Adipocyte (in vitro differentiated cells): ENCODE results near the gene CD300LD.
"Not testable (repeated sequence)": the region's sequence is repeated elsewhere in the genome, so short reads cannot be mapped to it uniquely, and the experiment has no call there.

Source experiments
- DNase-seq: peaks from one replicate; pipeline ENCODE4 v3.0.0-alpha.2; 2015; ENCODE audit warnings: low read depth
- H3K27me3 ChIP-seq: replicated peaks from 2 replicates; pipeline ENCODE4 v1.7.0; 2013; ENCODE audit warnings: mild to moderate bottlenecking, low read length, moderate library complexity; ENCODE audit not compliant: control insufficient read depth, insufficient read depth
- H3K36me3 ChIP-seq: 2 replicates; pipeline ENCODE4 v1.7.0; 2013; ENCODE audit warnings: low read length, mild to moderate bottlenecking, moderate library complexity; ENCODE audit not compliant: control insufficient read depth, insufficient read depth, severe bottlenecking
- H3K4me1 ChIP-seq: 2 replicates; pipeline ENCODE4 v1.7.0; 2013; ENCODE audit warnings: mild to moderate bottlenecking, low read length, moderate library complexity; ENCODE audit not compliant: control insufficient read depth, insufficient read depth
- H3K4me3 ChIP-seq: 2 replicates; pipeline ENCODE4 v1.7.0; 2013; ENCODE audit warnings: mild to moderate bottlenecking, low read length, moderate library complexity
- H3K9ac ChIP-seq: 2 replicates; pipeline ENCODE4 v1.7.0; 2013; ENCODE audit warnings: mild to moderate bottlenecking, low read length, moderate library complexity
- H3K9me3 ChIP-seq: 2 replicates; pipeline ENCODE4 v1.7.0; 2013; ENCODE audit warnings: mild to moderate bottlenecking, low read length, moderate library complexity; ENCODE audit not compliant: control insufficient read depth

Gene CD300LD

DNA sequence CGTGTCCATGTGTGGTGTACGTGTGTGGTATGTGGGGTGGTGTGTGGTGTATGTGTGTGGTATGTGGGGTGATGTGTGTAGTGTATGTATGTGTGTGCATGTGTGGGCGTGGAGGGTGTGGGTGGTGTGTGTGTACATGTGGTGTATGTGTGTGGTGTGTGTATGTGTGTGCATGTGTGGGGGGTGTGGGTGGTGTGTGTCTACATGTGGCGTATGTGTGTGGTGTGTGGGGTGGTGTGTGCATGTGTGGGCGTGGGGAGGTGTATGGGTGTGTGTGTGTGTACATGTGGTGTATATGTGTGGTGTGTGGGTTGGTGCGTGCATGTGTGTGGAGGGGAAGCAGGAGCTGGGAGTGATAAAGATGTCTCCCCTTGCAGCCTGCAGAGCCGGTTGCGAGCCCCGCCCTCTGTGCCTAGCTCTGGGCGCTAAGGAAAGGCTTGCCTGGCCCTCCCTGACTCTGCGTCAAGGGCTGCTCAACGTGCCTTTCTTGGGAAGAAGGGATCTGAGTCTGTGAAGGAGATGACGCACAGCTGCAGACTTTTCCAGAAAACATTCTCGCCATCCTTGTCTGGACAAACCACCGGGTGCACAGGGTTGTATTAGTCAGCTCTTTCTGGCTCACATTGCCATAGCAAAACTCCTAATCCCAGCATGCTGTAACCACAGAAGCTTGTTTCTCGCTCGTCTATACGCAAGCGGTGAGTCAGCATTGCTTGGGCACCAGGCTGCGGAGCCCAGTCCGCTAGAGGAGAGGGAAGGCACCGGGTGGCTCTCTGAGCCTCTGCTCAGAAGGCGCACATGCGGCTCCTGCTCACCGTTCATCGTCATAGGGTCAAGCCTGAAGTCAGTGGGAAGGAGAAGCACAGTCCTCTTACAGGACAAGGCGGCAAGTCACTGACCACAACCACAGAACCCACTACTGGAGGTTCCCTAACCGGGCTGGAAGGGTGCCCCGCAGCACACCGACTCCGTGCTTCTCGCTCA, 22.8 kb downstream of the CD300LD start:
- Histone ChIP-seq H3K9me3 (peaks cover 9% of the 10 kb centered on the region), H3K4me3 (no peak overlapping the region)
- peak; percentile 46 for DNase-seq

GRCh38 chr17:74568106-74568873, 23.8 kb downstream of the CD300LD start:
- H3K9me3 ChIP-seq: peaks cover 9% of the 10 kb centered on the region
- no peak overlapping the region for H3K9ac ChIP-seq
- peaks cover 24% of the 10 kb centered on the region for H3K4me1 ChIP-seq
- DNase-seq: no peak
- peaks cover 29% of the 10 kb centered on the region for H3K27me3 ChIP-seq
- H3K36me3 ChIP-seq: no peaks in the 10 kb centered on the region
- H3K4me3 ChIP-seq: no peak overlapping the region

More for the DNA sequence above, 22.8 kb downstream of the CD300LD start:
- Histone ChIP-seq H3K36me3 (no peaks in the 10 kb centered on the region), H3K9ac (peak overlapping the region; percentile 52), H3K4me1 (peaks cover 24% of the 10 kb centered on the region), H3K27me3 (peaks cover 27% of the 10 kb centered on the region)

GRCh38 chr17:74567397-74567796, 24.7 kb downstream of the CD300LD start, which contains the start of gene CD300H:
CD300H (minus strand) TSS chr17:74567509.
- Histone ChIP-seq H3K4me1 (peaks cover 24% of the 10 kb centered on the region), H3K4me3 (no peak within 1 kb of the TSS), H3K9ac (no peak within 1 kb of the TSS), H3K27me3 (peaks cover 29% of the 10 kb centered on the region), H3K36me3 (no peaks in the 10 kb centered on the region), H3K9me3 (peaks cover 8% of the 10 kb centered on the region)
- DNase-seq: no peak

DNA sequence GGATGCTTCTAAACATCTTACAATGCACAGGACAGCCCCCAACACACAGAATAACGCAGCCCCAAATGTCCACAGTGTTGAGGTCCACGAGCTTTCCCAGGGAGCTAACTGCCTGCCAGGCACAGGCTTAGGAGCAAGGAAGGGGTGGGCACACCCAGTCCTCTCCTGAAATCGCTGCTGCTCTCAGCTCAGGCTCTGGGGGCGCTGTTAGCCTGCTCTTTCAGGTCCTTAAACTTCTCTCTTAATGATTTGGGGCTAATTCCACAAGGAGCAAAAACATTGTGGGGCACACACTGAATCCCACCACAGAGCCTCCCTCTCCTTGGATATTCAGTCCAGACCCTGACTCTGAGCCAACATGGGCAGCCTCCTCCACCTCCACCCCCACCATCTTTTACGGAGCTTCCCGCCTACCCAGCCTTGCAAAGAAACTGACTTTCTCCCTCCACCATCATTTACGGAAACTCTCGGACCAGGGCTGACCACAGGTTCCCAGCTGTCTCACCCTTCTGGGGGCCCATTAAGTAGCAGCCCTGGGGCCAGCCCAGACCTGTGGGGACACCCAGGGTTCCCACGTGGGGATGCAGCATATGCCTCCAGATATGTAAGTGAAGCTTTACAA, 25.8 kb downstream of the CD300LD start:
- Histone ChIP-seq H3K27me3 (peaks cover 36% of the 10 kb centered on the region), H3K9ac (no peak overlapping the region), H3K36me3 (no peaks in the 10 kb centered on the region), H3K9me3 (no peaks in the 10 kb centered on the region), H3K4me1 (peaks cover 24% of the 10 kb centered on the region), H3K4me3 (no peak overlapping the region)
- peak; percentile 4 for DNase-seq

DNA sequence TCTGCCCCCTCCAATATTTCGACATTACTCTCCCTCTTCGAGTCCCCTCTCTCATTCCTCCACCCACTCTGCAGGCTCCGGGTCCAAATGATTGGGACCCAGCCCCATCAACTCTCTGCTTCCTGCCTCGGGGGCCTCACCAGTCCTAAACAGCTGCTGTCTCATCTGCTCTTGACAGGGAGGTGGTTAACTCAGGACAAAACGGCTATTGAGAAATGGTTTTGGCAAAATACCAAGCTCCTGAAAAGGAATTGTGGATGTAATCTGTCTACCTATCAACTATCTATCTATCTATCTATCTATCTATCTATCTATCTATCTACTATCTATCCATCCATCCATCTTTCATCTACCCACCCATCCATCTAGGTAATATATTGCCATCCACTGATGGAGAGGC, 27.0 kb downstream of the CD300LD start:
- Histone ChIP-seq H3K27me3 (peaks cover 47% of the 10 kb centered on the region), H3K9ac (no peak overlapping the region), H3K4me1 (peaks cover 24% of the 10 kb centered on the region), H3K9me3 (no peaks in the 10 kb centered on the region), H3K4me3 (no peak overlapping the region), H3K36me3 (no peaks in the 10 kb centered on the region)
- no peak for DNase-seq

- Histone ChIP-seq H3K4me3 (no peak overlapping the region), H3K36me3 (no peaks in the 10 kb centered on the region), H3K9me3 (peaks cover 9% of the 10 kb centered on the region), H3K4me1 (peaks cover 10% of the 10 kb centered on the region), H3K9ac (no peak overlapping the region), H3K27me3 (peaks cover 64% of the 10 kb centered on the region)
- DNase-seq: no peak
Measured at GRCh38 chr17:74563358-74563757, 28.7 kb downstream of the CD300LD start.

- Histone ChIP-seq H3K4me1 (peaks cover 3% of the 10 kb centered on the region), H3K9me3 (peaks cover 9% of the 10 kb centered on the region), H3K27me3 (peaks cover 69% of the 10 kb centered on the region), H3K9ac (no peak overlapping the region), H3K4me3 (no peak overlapping the region), H3K36me3 (no peaks in the 10 kb centered on the region)
- DNase-seq: no peak
Measured at GRCh38 chr17:74561586-74561985, 30.5 kb downstream of the CD300LD start.

GRCh38 chr17:74558882-74559519, 33.1 kb downstream of the CD300LD start:
- Histone ChIP-seq H3K4me1 (no peaks in the 10 kb centered on the region), H3K36me3 (no peaks in the 10 kb centered on the region), H3K9me3 (peaks cover 9% of the 10 kb centered on the region), H3K9ac (no peak overlapping the region), H3K27me3 (peaks cover 74% of the 10 kb centered on the region), H3K4me3 (no peak overlapping the region)
- no peak for DNase-seq

DNA sequence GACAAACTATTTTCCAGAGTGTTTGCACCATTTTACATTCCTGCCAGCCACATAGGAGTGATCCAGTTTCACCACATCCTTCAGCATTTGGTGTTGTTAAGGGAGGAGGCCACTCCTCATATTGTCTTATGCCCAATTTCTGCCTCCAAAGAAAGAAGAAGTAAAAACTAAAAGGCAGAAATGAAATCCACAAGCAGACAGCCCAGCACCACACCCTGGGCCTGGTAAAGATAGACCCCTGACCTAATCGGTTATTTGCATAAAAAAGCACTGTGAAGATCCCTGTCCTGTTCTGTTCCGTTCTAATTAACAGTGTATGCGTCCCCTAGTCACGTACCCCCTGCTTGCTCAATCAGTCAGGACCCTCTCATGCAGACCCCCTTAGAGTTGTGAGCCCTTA, 33.7 kb downstream of the CD300LD start:
- not testable (repeated sequence) for DNase-seq, H3K4me1 ChIP-seq, H3K36me3 ChIP-seq, H3K4me3 ChIP-seq, H3K9ac ChIP-seq, H3K9me3 ChIP-seq
- H3K27me3 ChIP-seq: peaks cover 74% of the 10 kb centered on the region

- Histone ChIP-seq H3K4me3 (no peak overlapping the region), H3K36me3 (no peaks in the 10 kb centered on the region), H3K9ac (no peak overlapping the region), H3K4me1 (no peaks in the 10 kb centered on the region), H3K9me3 (peaks cover 9% of the 10 kb centered on the region), H3K27me3 (peaks cover 64% of the 10 kb centered on the region)
- no peak for DNase-seq
Measured at GRCh38 chr17:74555427-74555940, 36.6 kb downstream of the CD300LD start.
